ENCODE data around the gene SLC35F3. TPM values are rescaled to one million over a fixed set of nuclear protein-coding genes. Genes with fewer than 3 reads are reported as not detected.

SLC35F3 gene
- total RNA-seq, 4 donors from 2014 or later = 0.82 TPM; not detected in 3

- no peaks in the 10 kb centered on the region for H3K9me3 ChIP-seq
- H3K36me3 ChIP-seq = peaks cover 0 to 37% of the 10 kb centered on the region in 2 donors
- DNase-seq = no peak
- TF ChIP-seq, protein P1, sequence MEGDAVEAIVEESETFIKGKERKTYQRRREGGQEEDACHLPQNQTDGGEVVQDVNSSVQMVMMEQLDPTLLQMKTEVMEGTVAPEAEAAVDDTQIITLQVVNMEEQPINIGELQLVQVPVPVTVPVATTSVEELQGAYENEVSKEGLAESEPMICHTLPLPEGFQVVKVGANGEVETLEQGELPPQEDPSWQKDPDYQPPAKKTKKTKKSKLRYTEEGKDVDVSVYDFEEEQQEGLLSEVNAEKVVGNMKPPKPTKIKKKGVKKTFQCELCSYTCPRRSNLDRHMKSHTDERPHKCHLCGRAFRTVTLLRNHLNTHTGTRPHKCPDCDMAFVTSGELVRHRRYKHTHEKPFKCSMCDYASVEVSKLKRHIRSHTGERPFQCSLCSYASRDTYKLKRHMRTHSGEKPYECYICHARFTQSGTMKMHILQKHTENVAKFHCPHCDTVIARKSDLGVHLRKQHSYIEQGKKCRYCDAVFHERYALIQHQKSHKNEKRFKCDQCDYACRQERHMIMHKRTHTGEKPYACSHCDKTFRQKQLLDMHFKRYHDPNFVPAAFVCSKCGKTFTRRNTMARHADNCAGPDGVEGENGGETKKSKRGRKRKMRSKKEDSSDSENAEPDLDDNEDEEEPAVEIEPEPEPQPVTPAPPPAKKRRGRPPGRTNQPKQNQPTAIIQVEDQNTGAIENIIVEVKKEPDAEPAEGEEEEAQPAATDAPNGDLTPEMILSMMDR (IDR thresholded peaks at IDR 0.05 in 4 of 5, conservative IDR thresholded peaks at IDR 0.05 in 1 of 5) = no peak
- peak overlapping the region; percentile 91 to 97 (median 96) for H3K27ac ChIP-seq
- no peaks in the 10 kb centered on the region for H3K27me3 ChIP-seq
- in situ Hi-C loops (cut with MboI; ENCODE audit: low sequenced_read_pairs in 4 of 4) = no loop called here
- ATAC-seq = peak in 1 of 2 donors; percentile 26
- intact Hi-C loops (cut with DNase I; ENCODE audit: low total_unique reads) = loop anchor here (5.0 kb wide), 1 partner anchor 103 kb away; the partner anchor contains the start of gene TARBP1
- H3K4me1 ChIP-seq = peaks cover 18 to 30% of the 10 kb centered on the region in 2 donors
- peak overlapping the region; percentile 82 to 96 (median 95) for H3K4me3 ChIP-seq
Measured at GRCh38 chr1:234373959-234374254, 469.4 kb downstream of the SLC35F3 start.

Small RNAs within 50 kb of the gene (microRNA-seq; reads per million reads assigned to microRNA genes)
- 0.85 to 2.4 reads per million in 2 donors for gene MIR4671 (ENCODE audit: borderline replicate concordance in 2 of 2)
